Gastrocnemius medialis (tissue), 4 donors: Measurements from ENCODE around the gene DIRAS2. TPM values are rescaled to one million over a fixed set of nuclear protein-coding genes. Genes with fewer than 3 reads are reported as not detected.

Experiments
- ATAC-seq, 2 donors: fragments of 150-250 bp; one replicate each; pipeline ENCODE4 v1.9.1; 2016
- DNase-seq, 2 donors: peaks; one replicate each; pipeline ENCODE4 v3.0.0-alpha.2; 2019
- H3K27ac ChIP-seq, 4 donors: fragments of 200-600 bp; sonication (generic); 1 replicate in 1 of 4; 2 replicates in 3 of 4; pipeline ENCODE4 v1.5.1; 2016 to 2018; ENCODE audit warnings: mild to moderate bottlenecking in 2 of 4, moderate library complexity in 1 of 4
- H3K27me3 ChIP-seq, 3 donors: fragments of 200-600 bp; sonication (generic) in 2 of 3; 1 replicate in 1 of 3; 2 replicates in 2 of 3; pipeline versions ENCODE4 v1.5.1 to v1.6.0; 2016 to 2019; ENCODE audit warnings: mild to moderate bottlenecking in 1 of 3, moderate library complexity in 1 of 3
- H3K36me3 ChIP-seq, 2 donors: fragments of 200-600 bp; sonication (generic) in 1 of 2; one replicate each; pipeline ENCODE4 v1.5.1; 2017 to 2018
- H3K4me1 ChIP-seq, 2 donors: fragments of 200-600 bp; sonication (generic) in 1 of 2; one replicate each; pipeline ENCODE4 v1.5.1; 2016 to 2017; ENCODE audit warnings: mild to moderate bottlenecking in 2 of 2
- H3K4me3 ChIP-seq, 4 donors: fragments of 200-600 bp; sonication (generic) in 3 of 4; 1 replicate in 1 of 4; 2 replicates in 3 of 4; pipeline ENCODE4 v1.5.1; 2016 to 2019; ENCODE audit warnings: mild to moderate bottlenecking in 2 of 4
- H3K9me3 ChIP-seq, 3 donors: fragments of 200-600 bp; sonication (generic) in 2 of 3; 1 replicate in 1 of 3; 2 replicates in 2 of 3; pipeline ENCODE4 v1.5.1; 2016 to 2019
- POLR2A ChIP-seq, 2 donors: fragments of 450-650 bp; IDR thresholded peaks; one replicate each; pipeline ENCODE4 v1.6.1; 2017; ENCODE audit warnings: antibody characterized with exemption in 2 of 2, mild to moderate bottlenecking in 2 of 2, moderate library complexity in 2 of 2
- in situ Hi-C, 4 donors: fragments of 200-750 bp; cut with MboI; loops; one replicate each; pipeline versions ENCODE4 v1.15.0 to v1.8.0; 2017; ENCODE audit warnings: low sequenced_read_pairs in 4 of 4
- intact Hi-C: fragments of 100-400 bp; cut with DNase I; formaldehyde crosslinking; loops from one replicate; pipeline ENCODE4 v1.15.1; 2023; ENCODE audit warnings: low total_unique reads
- total RNA-seq, 4 donors: library from RNA; depleted of rRNA; stranded (reverse); fragments of >200 nt; gene quantifications; one replicate each; pipeline versions ENCODE4 v1.1.0 to v1.2.3, GENCODE V29; 2016
- TF ChIP-seq, protein P1 (sequence below), 5 experiments: fragments of 450-650 bp in 3 of 5; fragments of 200-600 bp in 2 of 5; sonication (generic) in 2 of 5; IDR thresholded peaks in 4 of 5; conservative IDR thresholded peaks in 1 of 5; 1 replicate in 4 of 5; 2 replicates in 1 of 5; pipeline ENCODE4 v1.5.1; 2016 to 2019; ENCODE audit warnings: antibody characterized with exemption in 5 of 5, mild to moderate bottlenecking in 3 of 5, moderate library complexity in 3 of 5

DIRAS2 gene
- total RNA-seq, 4 donors from 2014 or later, result not detected

GRCh38 chr9:90611121-90611520, 31.5 kb downstream of the DIRAS2 start:
- no peak overlapping the region for H3K27ac ChIP-seq
- in situ Hi-C loops, result no loop called here
- no peaks in the 10 kb centered on the region for H3K9me3 ChIP-seq
- DNase-seq, result no peak
- no peaks in the 10 kb centered on the region for H3K27me3 ChIP-seq
- no peak overlapping the region for H3K4me3 ChIP-seq
- intact Hi-C loops, result no loop called here
- TF ChIP-seq, protein P1, sequence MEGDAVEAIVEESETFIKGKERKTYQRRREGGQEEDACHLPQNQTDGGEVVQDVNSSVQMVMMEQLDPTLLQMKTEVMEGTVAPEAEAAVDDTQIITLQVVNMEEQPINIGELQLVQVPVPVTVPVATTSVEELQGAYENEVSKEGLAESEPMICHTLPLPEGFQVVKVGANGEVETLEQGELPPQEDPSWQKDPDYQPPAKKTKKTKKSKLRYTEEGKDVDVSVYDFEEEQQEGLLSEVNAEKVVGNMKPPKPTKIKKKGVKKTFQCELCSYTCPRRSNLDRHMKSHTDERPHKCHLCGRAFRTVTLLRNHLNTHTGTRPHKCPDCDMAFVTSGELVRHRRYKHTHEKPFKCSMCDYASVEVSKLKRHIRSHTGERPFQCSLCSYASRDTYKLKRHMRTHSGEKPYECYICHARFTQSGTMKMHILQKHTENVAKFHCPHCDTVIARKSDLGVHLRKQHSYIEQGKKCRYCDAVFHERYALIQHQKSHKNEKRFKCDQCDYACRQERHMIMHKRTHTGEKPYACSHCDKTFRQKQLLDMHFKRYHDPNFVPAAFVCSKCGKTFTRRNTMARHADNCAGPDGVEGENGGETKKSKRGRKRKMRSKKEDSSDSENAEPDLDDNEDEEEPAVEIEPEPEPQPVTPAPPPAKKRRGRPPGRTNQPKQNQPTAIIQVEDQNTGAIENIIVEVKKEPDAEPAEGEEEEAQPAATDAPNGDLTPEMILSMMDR (IDR thresholded peaks at IDR 0.05 in 4 of 5, conservative IDR thresholded peaks at IDR 0.05 in 1 of 5), result no peak
- no peak for TF ChIP-seq POLR2A (IDR thresholded peaks at IDR 0.05)
- ATAC-seq, result no peak
- H3K36me3 ChIP-seq, result no peaks in the 10 kb centered on the region
- H3K4me1 ChIP-seq, result no peaks in the 10 kb centered on the region

GRCh38 chr9:90607701-90608516, 34.7 kb downstream of the DIRAS2 start:
- H3K4me1 ChIP-seq, result no peaks in the 10 kb centered on the region
- intact Hi-C loops, result no loop called here
- TF ChIP-seq, protein P1 (IDR thresholded peaks at IDR 0.05 in 4 of 5, conservative IDR thresholded peaks at IDR 0.05 in 1 of 5), result no peak
- no peak for TF ChIP-seq POLR2A (IDR thresholded peaks at IDR 0.05)
- no peaks in the 10 kb centered on the region for H3K27me3 ChIP-seq
- H3K9me3 ChIP-seq, result no peaks in the 10 kb centered on the region
- DNase-seq (no peak), ATAC-seq (no peak)
- H3K36me3 ChIP-seq, result no peaks in the 10 kb centered on the region
- in situ Hi-C loops, result no loop called here
- no peak overlapping the region for H3K4me3 ChIP-seq
- H3K27ac ChIP-seq, result no peak overlapping the region

DNA sequence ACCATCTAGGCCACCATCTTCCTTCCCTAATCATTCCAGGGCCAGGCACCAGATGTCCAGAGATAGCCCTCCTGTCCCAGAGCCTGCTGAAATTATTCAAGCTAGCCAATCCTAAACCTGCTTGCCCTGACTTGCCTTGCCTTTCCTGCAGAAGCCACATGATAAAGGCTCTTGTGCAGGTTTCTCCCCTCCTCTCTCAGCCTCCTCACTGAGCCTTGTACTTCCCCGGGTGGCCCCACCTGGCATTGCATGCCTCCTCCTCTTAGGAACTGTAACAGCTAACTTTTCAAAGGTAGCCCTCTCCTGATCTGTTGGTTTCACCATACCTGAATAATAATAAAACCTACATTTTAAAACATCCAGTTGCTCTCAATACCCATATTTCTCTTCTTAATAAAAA, 42.6 kb downstream of the DIRAS2 start:
- H3K4me3 ChIP-seq, result no peak overlapping the region
- no peaks in the 10 kb centered on the region for H3K36me3 ChIP-seq
- intact Hi-C loops, result no loop called here
- H3K4me1 ChIP-seq, result no peaks in the 10 kb centered on the region
- ATAC-seq (no peak), DNase-seq (no peak)
- in situ Hi-C loops, result no loop called here
- H3K27me3 ChIP-seq, result no peaks in the 10 kb centered on the region
- no peak overlapping the region for H3K27ac ChIP-seq
- no peaks in the 10 kb centered on the region for H3K9me3 ChIP-seq
- no peak for TF ChIP-seq POLR2A (IDR thresholded peaks at IDR 0.05)
- TF ChIP-seq, protein P1 (IDR thresholded peaks at IDR 0.05 in 4 of 5, conservative IDR thresholded peaks at IDR 0.05 in 1 of 5), result no peak

GRCh38 chr9:90598191-90598590, 44.4 kb downstream of the DIRAS2 start:
- DNase-seq (no peak), ATAC-seq (no peak)
- no peak for TF ChIP-seq POLR2A (IDR thresholded peaks at IDR 0.05)
- TF ChIP-seq, protein P1 (IDR thresholded peaks at IDR 0.05 in 4 of 5, conservative IDR thresholded peaks at IDR 0.05 in 1 of 5), result no peak
- Histone ChIP-seq H3K27ac (no peak overlapping the region), H3K36me3 (no peaks in the 10 kb centered on the region), H3K4me1 (no peaks in the 10 kb centered on the region), H3K27me3 (no peaks in the 10 kb centered on the region), H3K4me3 (no peak overlapping the region), H3K9me3 (no peaks in the 10 kb centered on the region)
- in situ Hi-C loops (no loop called here), intact Hi-C loops (loop anchor here (10.0 kb wide), 1 partner anchor 1323 kb away; no protein-coding TSS in a partner anchor)
